ENCODE results near the gene CDC42BPG. TPM values are rescaled to one million over a fixed set of nuclear protein-coding genes. Genes with fewer than 3 reads are reported as not detected.

The CDC42BPG gene
- total and polyA plus RNA-seq, 2 of the 8 experiments (the other 6 are each of a cell fraction or from before 2014, with no cell fraction given), result 3.7 to 10.6 TPM

- Histone ChIP-seq H2BK5ac (ENCODE audit: low read depth, low read length) (no peak overlapping the region), H3K23ac (ENCODE audit: insufficient read length) (no peak overlapping the region), H2AK5ac (ENCODE audit: low read depth, low read length) (no peak overlapping the region), H3K4me2 (ENCODE audit: insufficient read depth in 1 of 2, low read depth in 2 of 2, low read length in 2 of 2) (no peak overlapping the region), H3K27me3 (replicated peaks in 1 of 4; ENCODE audit: control insufficient read depth in 3 of 4, extremely low read depth in 1 of 4, insufficient read depth in 3 of 4, low read length in 3 of 4) (no peaks in the 10 kb centered on the region), H2AFZ (ENCODE audit: low read length) (no peak overlapping the region), H2BK20ac (ENCODE audit: low read length) (no peak overlapping the region), H4K20me1 (replicated peaks in 1 of 2; ENCODE audit: control insufficient read depth in 1 of 2, insufficient read depth in 2 of 2, low read length in 2 of 2) (peaks cover 0 to 3% of the 10 kb centered on the region in 2 experiments), H3K9ac (replicated peaks in 1 of 4; ENCODE audit: extremely low read depth in 1 of 4, low read depth in 3 of 4, low read length in 3 of 4) (no peak overlapping the region), H3K18ac (ENCODE audit: extremely low read depth, low read length) (no peak overlapping the region), H3K56ac (replicated peaks; ENCODE audit: insufficient read length, low read depth, low read length) (no peak overlapping the region), H3K4me1 (replicated peaks in 1 of 4; ENCODE audit: control insufficient read depth in 3 of 4, insufficient read depth in 4 of 4, low read length in 3 of 4) (peaks cover 0 to 4% (median 1%) of the 10 kb centered on the region in 4 experiments; a peak in 3 of 7 replicates), H4K8ac (ENCODE audit: extremely low read depth, insufficient read depth, low read length) (peak overlapping the region; percentile 51), H4K91ac (replicated peaks; ENCODE audit: insufficient read length, low read length) (no peak overlapping the region), H3K4me3 (ENCODE audit: extremely low read depth in 1 of 4, insufficient read depth in 2 of 4, low read depth in 3 of 4, low read length in 4 of 4) (no peak overlapping the region), H3K14ac (ENCODE audit: insufficient read length) (no peak overlapping the region), H3K36me3 (ENCODE audit: control insufficient read depth in 2 of 4, insufficient read depth in 4 of 4, low read length in 3 of 4) (peaks cover 0 to 5% (median 0%) of the 10 kb centered on the region in 4 experiments; a peak in 3 of 8 replicates), H3K79me2 (ENCODE audit: control insufficient read depth in 1 of 2, insufficient read depth in 2 of 2, low read length in 2 of 2) (peaks cover 0 to 4% of the 10 kb centered on the region in 2 experiments; a peak in 1 of 4 replicates), H3K27ac (ENCODE audit: low read depth, low read length) (no peak overlapping the region), H3K4ac (replicated peaks; ENCODE audit: insufficient read length, low read depth, low read length) (no peak overlapping the region), H3K9me3 (ENCODE audit: insufficient read depth in 2 of 2, low read depth in 1 of 2, low read length in 1 of 2) (no peaks in the 10 kb centered on the region), H3K79me1 (ENCODE audit: low read depth, low read length) (no peaks in the 10 kb centered on the region; the same call in 1 of the 2 replicates), H2BK15ac (ENCODE audit: low read length) (no peak overlapping the region), H2BK120ac (replicated peaks; ENCODE audit: low read depth, low read length) (no peak overlapping the region), H3K23me2 (ENCODE audit: low read depth, low read length) (no peaks in the 10 kb centered on the region), H4K5ac (ENCODE audit: insufficient read length, low read depth, low read length) (no peak overlapping the region), H2BK12ac (ENCODE audit: low read depth, low read length) (no peak overlapping the region)
- ChIA-PET CTCF (ENCODE audit: partially characterized antibody) (interaction anchor here (16.5 to 32.3 kb wide), 2 partner anchors 6 to 30 kb away, joined by 321 to 1058 read pairs; partner anchors contain the start of gene EHD1), POLR2A (ENCODE audit: partially characterized antibody) (interaction anchor here (2.0 to 25.7 kb wide), 2 partner anchors 27 to 86 kb away, joined by 4 to 408 read pairs; partner anchors contain the start of gene EHD1)
- DNase-seq (ENCODE audit: low read depth in 1 of 2, low spot score in 2 of 2), result no peak
- no peak for FAIRE-seq
- WGBS, 2 experiments (ENCODE audit: extremely low coverage in 1 of 2, insufficient coverage in 1 of 2, insufficient read length in 1 of 2, insufficient replicate concordance in 2 of 2, low coverage in 1 of 2, low lambda C conversion rate in 2 of 2, missing lambda C conversion rate in 1 of 2), result 93% methylated on average over 6 of the region's 6 CpGs; no CpG with 5 or more reads in 1 of the 2 experiments
- no peak for TF ChIP-seq CHD2 (IDR thresholded peaks at IDR 0.05; ENCODE audit: low read length)
- no peak for TF ChIP-seq SUZ12 (IDR thresholded peaks at IDR 0.05; ENCODE audit: low read length)
- TF ChIP-seq ZNF274 (IDR thresholded peaks at IDR 0.05; ENCODE audit: borderline replicate concordance, extremely low read depth, low read length), result no peak
- no peak for TF ChIP-seq CBX5 (IDR thresholded peaks at IDR 0.05; ENCODE audit: low read depth, low read length)
- no peak for TF ChIP-seq JUN (IDR thresholded peaks at IDR 0.05; ENCODE audit: low read depth, low read length)
- TF ChIP-seq CHD1 (IDR thresholded peaks at IDR 0.05; ENCODE audit: low read depth, low read length), result no peak
- no peak for TF ChIP-seq POLR2AphosphoS5 (IDR thresholded peaks at IDR 0.05; ENCODE audit: low read depth, low read length)
- no peak for TF ChIP-seq EP300 (IDR thresholded peaks at IDR 0.05; ENCODE audit: borderline replicate concordance in 1 of 2, low read depth in 2 of 2, low read length in 2 of 2)
- TF ChIP-seq YY1 (IDR thresholded peaks at IDR 0.05; ENCODE audit: low read depth, low read length), result no peak
Measured at GRCh38 chr11:64857485-64857884, 13.0 kb upstream of the CDC42BPG start.
